ENCODE measurements around the gene KIF23.

DNA sequence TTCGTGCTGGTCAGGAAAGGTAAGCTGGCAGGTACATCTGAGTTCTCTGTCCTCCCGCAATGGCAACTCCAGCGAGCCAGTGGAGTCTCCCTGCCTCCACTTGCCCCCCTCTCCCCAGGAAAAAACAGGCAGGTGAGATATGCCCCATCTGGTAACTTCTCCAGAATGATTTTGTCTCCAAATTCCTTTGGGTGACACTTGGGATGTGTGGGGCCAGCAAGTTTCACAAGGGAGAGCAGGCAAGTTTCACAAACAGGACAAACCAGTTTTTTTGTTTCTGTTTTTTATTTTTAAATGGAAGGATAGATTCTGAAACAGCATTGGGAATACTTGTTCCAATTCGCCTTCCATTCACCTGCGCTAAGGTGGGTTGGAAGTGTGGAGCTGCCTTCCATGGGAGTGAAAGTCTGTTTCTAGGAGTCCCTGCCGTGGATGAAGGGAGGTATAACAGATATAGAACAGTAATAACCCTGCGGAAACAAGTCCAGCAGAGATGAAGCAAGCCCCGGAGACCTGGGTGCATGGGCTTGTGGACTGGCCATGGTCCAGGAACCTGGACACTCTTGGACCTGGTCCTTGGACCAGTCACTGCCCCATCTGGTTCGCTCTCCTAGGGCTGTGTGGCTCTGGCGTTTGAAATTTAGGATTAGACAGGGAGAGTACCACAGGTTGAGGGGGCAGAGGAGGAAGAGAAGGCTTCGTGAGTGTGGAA is 22.9 kb upstream of the KIF23 start:
- TF ChIP-seq POLR2A (IDR thresholded peaks at IDR 0.05) = no peak
- TF ChIP-seq, protein P1, sequence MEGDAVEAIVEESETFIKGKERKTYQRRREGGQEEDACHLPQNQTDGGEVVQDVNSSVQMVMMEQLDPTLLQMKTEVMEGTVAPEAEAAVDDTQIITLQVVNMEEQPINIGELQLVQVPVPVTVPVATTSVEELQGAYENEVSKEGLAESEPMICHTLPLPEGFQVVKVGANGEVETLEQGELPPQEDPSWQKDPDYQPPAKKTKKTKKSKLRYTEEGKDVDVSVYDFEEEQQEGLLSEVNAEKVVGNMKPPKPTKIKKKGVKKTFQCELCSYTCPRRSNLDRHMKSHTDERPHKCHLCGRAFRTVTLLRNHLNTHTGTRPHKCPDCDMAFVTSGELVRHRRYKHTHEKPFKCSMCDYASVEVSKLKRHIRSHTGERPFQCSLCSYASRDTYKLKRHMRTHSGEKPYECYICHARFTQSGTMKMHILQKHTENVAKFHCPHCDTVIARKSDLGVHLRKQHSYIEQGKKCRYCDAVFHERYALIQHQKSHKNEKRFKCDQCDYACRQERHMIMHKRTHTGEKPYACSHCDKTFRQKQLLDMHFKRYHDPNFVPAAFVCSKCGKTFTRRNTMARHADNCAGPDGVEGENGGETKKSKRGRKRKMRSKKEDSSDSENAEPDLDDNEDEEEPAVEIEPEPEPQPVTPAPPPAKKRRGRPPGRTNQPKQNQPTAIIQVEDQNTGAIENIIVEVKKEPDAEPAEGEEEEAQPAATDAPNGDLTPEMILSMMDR (IDR thresholded peaks at IDR 0.05) = no peak
